Hematopoietic multipotent progenitor cell treated with erythropoietin and hydrocortisone succinate and interleukin-3 and kit ligand, for 6 days (in vitro differentiated cells): ENCODE data around the gene TMC8.

Source experiments
- DNase-seq: peaks from one replicate; pipeline ENCODE4 v3.0.0-alpha.2; 2015

TMC8 gene

GRCh38 chr17:78124081-78124835 is 6.3 kb upstream of the TMC8 start:
- DNase-seq = peak; percentile 86

GRCh38 chr17:78124836-78125137 is 5.8 kb upstream of the TMC8 start:
- DNase-seq = no peak

- DNase-seq = peak; percentile 46
Observed at GRCh38 chr17:78125138-78125913, 5.2 kb upstream of the TMC8 start.

- DNase-seq = no peak
Observed at GRCh38 chr17:78125976-78126894, 4.3 kb upstream of the TMC8 start.

GRCh38 chr17:78126895-78127238 is 3.7 kb upstream of the TMC8 start:
- DNase-seq = no peak

- peak; percentile 85 for DNase-seq
Observed at GRCh38 chr17:78127239-78127887, 3.2 kb upstream of the TMC8 start.

GRCh38 chr17:78127888-78128550 is 2.6 kb upstream of the TMC8 start:
- peak; percentile 55 for DNase-seq

GRCh38 chr17:78128551-78129350 is 1.8 kb upstream of the TMC8 start, which contains the start of gene TMC6:
TSS of gene TMC6 (minus strand) at chr17:78128755. CDS start at chr17:78126832, 1,923 bp downstream.
- peak; percentile 97 for DNase-seq

GRCh38 chr17:78129351-78130089 is 1.1 kb upstream of the TMC8 start:
- DNase-seq = no peak

GRCh38 chr17:78130090-78130436 is 508 bp upstream of the TMC8 start:
- peak; percentile 92 for DNase-seq

GRCh38 chr17:78131172-78132083 is 857 bp downstream of the TMC8 start:
- DNase-seq = peak; percentile 68

- peak; percentile 72 for DNase-seq
Observed at GRCh38 chr17:78132084-78132676, 1.6 kb downstream of the TMC8 start.

GRCh38 chr17:78132767-78133178 is 2.2 kb downstream of the TMC8 start:
- DNase-seq = no peak

- no peak for DNase-seq
Observed at GRCh38 chr17:78133179-78133951, 2.8 kb downstream of the TMC8 start.

- peak; percentile 88 for DNase-seq
Observed at GRCh38 chr17:78133971-78134898, 3.7 kb downstream of the TMC8 start.

GRCh38 chr17:78134899-78135385 is 4.4 kb downstream of the TMC8 start:
- DNase-seq = no peak
